HG03097 (cell line): ENCODE data around the gene ZNF662.

ENCODE experiments used
- ATAC-seq: cut with Tn5 transposase; IDR thresholded peaks from one replicate; pipeline ENCODE4 v1.9.1; 2021; ENCODE audit not compliant: unreplicated experiment, low FRiP score

ZNF662 gene

GRCh38 chr3:42886294-42886822, 19.6 kb upstream of the ZNF662 start:
- ATAC-seq = no peak

GRCh38 chr3:42887084-42887483, 18.9 kb upstream of the ZNF662 start:
- no peak for ATAC-seq

GRCh38 chr3:42891042-42891441, 14.9 kb upstream of the ZNF662 start:
- ATAC-seq = no peak

- no peak for ATAC-seq
These were observed 13.8 kb upstream of the ZNF662 start for GRCh38 chr3:42892169-42892568.

GRCh38 chr3:42892807-42893206, 13.1 kb upstream of the ZNF662 start:
- no peak for ATAC-seq

- ATAC-seq = no peak
These were observed 11.0 kb upstream of the ZNF662 start for GRCh38 chr3:42894698-42895579.

- no peak for ATAC-seq
These were observed 10.4 kb upstream of the ZNF662 start for GRCh38 chr3:42895580-42895868.

GRCh38 chr3:42898896-42899675, 6.9 kb upstream of the ZNF662 start:
- ATAC-seq = no peak

- no peak for ATAC-seq
These were observed 5.5 kb upstream of the ZNF662 start for GRCh38 chr3:42900226-42901072.

GRCh38 chr3:42901073-42901415, 4.9 kb upstream of the ZNF662 start:
- ATAC-seq = no peak

- no peak for ATAC-seq
These were observed 3.7 kb upstream of the ZNF662 start for GRCh38 chr3:42902257-42902656.

GRCh38 chr3:42904076-42904475, 1.9 kb upstream of the ZNF662 start:
- no peak for ATAC-seq

GRCh38 chr3:42905740-42906069, 237 bp upstream of the ZNF662 start:
- no peak for ATAC-seq

- no peak for ATAC-seq
These were observed 874 bp downstream of the ZNF662 start for GRCh38 chr3:42906848-42907183.

GRCh38 chr3:42908675-42909074, 2.7 kb downstream of the ZNF662 start:
- ATAC-seq = no peak

GRCh38 chr3:42911551-42911950, 5.6 kb downstream of the ZNF662 start:
- ATAC-seq = no peak

GRCh38 chr3:42914771-42915515, 9.0 kb downstream of the ZNF662 start:
- no peak for ATAC-seq

GRCh38 chr3:42923606-42924005, 17.7 kb downstream of the ZNF662 start:
- no peak for ATAC-seq

- ATAC-seq = no peak
These were observed 20.4 kb downstream of the ZNF662 start for GRCh38 chr3:42926310-42926709.

- ATAC-seq = no peak
These were observed 28.2 kb downstream of the ZNF662 start for GRCh38 chr3:42934111-42934510.

GRCh38 chr3:42934910-42935309, 29.0 kb downstream of the ZNF662 start:
- no peak for ATAC-seq
